GM18502 (cell line): Measurements from ENCODE around the gene UBE2E2.

Source experiments
- ATAC-seq: cut with Tn5 transposase; IDR thresholded peaks from one replicate; pipeline ENCODE4 v1.9.1; 2021; ENCODE audit warnings: mild to moderate bottlenecking; ENCODE audit not compliant: unreplicated experiment, poor library complexity

The UBE2E2 gene

DNA sequence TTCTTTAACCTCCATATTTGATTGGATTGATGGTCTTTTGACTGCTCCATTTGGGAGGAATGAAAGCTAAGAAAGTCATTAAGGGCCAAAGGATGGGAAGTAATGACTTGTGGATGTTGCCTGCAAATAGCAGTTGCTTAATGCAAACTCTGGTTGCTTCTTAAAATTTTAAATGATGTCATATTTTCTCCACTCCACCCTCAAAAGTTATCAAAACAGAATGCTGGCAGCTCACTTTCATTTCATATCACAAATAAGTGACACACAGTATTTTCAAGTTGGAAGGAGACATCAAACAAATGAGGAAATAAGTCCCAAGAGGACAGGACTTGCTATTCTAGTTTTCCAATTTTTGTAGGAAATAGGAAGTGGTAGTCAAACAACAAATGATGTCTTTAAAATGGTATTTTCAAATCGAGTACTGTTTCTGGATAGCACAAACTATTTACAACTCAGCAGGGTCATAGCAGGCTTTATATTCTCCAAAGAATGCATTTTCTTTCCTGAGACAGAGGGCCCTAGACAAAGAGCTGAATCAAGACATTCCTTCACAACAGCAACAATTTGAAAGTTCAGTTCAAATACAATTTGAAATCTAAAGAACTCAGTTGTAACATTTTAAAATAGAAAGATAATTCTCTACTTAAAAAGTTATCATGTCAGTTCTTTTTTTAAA lies 437.5 kb downstream of the UBE2E2 start:
- ATAC-seq = no peak
